GM12891 (cell line): ENCODE data around the gene SENP1.

Source experiments
- DNase-seq: peaks from one replicate; pipeline ENCODE4 v3.0.0; 2011; ENCODE audit warnings: low spot score; ENCODE audit not compliant: insufficient read length
- FAIRE-seq: peaks from 2 replicates; lab custom pipeline; 2011; peaks lifted over from hg19 to GRCh38; lab: Jason Lieb, UNC
- PAX5 ChIP-seq: IDR thresholded peaks from 2 replicates; pipeline ENCODE4 v1.6.1; 2011; ENCODE audit warnings: low read length, moderate library complexity, mild to moderate bottlenecking; ENCODE audit not compliant: insufficient read depth, severe bottlenecking
- POLR2A ChIP-seq: IDR thresholded peaks from 2 replicates; pipeline ENCODE4 v1.6.1; 2011; ENCODE audit warnings: low read depth, low read length, control low read depth
- POLR2AphosphoS5 ChIP-seq: IDR thresholded peaks from 2 replicates; pipeline ENCODE4 v1.6.1; 2011; ENCODE audit warnings: low read depth, low read length, control low read depth
- POU2F2 ChIP-seq: IDR thresholded peaks from 2 replicates; pipeline ENCODE4 v1.6.1; 2011; ENCODE audit warnings: low read depth, mild to moderate bottlenecking, control low read depth, low read length, moderate library complexity
- SPI1 ChIP-seq: IDR thresholded peaks from 2 replicates; pipeline ENCODE4 v1.6.1; 2011; ENCODE audit warnings: low read depth, low read length, control low read depth
- TAF1 ChIP-seq: IDR thresholded peaks from 2 replicates; pipeline ENCODE4 v1.6.1; 2011; ENCODE audit warnings: low read depth, low read length, control low read depth

Gene SENP1

DNA sequence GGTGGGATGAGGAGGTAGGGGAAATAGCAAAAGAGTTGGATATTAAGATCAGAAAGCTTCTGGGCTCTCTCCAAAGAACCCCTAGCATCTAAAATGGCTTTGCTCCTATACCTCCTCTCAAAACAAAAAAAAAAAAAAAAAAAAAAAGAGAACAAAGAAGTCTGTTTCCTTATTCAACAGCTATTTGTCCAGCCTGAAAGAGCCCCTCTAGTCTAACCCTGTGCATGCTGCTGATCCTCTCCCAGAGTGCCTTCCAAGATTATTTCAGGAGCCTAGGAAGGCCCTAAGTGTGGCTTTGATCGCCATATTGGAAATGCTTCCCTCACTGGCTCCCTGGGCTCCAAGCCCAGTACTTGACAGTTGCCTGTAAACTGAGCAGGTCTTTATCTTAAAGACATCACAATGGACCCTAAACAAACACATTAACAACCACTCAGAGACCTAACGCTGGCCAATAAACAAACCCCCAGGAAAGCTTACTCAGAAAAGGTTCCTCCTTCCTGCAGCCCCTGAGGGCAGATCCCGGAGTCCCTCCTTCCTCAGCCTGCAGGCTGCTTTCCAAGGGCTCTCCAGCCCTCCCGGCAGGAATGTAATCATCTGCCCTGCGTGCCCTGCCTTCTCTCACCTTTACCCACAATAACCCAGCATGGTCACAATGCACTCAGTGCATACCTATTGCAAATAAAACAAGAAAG lies 84.2 kb downstream of the SENP1 start:
- DNase-seq: no peak
- no peak for FAIRE-seq
- TF ChIP-seq PAX5 (no peak), TAF1 (no peak), SPI1 (no peak), POLR2A (no peak), POLR2AphosphoS5 (no peak), POU2F2 (no peak)

DNA sequence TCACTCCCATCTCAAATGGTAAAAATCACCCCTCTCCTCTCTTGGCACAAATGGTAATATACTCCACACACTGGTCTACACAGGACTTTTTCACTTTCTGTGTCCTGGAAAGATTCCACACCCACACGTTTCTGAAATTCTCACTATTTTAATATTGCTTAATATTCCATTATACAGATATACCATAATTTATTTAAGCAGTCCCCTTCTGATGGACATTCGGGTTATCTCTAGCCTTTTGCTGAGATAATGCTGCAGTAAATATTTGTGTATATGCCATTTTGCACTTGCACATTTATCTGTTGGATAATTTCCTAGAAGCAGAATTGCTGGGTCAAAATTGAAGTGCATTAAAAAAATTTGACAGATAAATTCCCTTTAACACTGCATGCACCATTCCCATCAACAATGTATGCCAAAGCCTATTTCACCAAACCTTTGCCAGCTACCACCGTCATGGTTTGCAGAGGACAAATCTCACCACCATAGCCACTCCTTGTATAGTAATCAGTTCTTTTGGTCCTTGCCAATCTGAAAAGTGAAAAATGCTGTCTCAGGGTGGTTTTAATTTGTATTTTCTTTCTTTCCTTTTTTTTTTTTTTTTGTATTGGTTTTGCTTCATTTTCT lies 86.1 kb downstream of the SENP1 start:
- FAIRE-seq (no peak), DNase-seq (no peak)
- no peak for TF ChIP-seq POLR2AphosphoS5

DNA sequence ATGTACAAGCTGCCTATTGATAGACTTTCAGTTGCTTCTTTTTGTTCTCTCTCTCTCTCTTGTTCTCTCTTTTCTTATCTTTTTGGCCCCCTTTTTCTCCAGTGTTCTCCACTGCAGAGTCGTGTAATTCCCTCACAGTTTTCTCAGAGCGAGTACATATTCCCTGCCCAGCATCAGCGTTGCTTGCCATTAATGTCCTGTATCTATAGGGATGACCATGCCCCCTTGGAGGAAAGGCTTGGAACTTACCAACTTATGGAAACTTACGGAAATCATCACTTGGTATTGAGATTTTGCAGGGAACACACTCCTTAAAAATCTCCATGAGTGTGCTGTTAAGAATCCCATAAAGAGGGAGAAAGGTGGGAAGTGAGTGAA lies 87.3 kb downstream of the SENP1 start:
- no peak for FAIRE-seq
- DNase-seq: no peak
- TF ChIP-seq SPI1 (no peak), PAX5 (no peak), POU2F2 (no peak), POLR2A (no peak), TAF1 (no peak), POLR2AphosphoS5 (no peak)

DNA sequence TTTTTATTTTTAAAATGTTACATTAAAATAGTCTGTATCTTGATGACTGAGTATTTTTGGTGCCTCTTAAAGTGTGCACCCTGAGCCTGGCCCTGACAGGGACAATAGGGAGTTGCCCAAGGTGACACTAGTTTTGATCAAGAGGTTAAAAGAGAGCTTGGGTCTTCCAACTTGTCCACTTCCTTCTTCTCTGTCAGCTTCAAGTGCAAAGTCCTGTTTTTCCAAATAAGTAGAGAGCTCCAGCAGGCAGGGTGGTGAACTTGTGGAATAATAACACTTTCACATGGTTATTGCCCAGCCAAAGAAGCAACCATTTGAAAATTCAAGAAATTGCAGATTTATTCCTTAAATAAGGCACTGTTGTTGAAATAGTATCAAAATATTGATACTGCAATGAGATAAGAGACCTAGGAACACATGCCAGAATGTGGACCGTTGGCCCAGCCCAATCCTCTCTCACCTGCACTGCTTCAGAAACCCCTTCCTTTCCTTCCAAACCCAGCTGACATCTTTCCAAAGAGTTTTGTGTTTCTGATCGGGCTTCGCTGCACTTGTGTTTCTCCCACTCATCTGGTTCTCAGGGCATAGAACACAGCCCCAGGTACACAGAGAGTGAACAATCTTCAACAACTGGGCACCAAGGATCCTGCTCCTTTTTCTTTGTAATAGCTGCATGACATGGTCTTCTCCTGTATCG lies 87.8 kb downstream of the SENP1 start:
- no peak for DNase-seq
- FAIRE-seq: no peak
- no peak for TF ChIP-seq TAF1
- TF ChIP-seq POLR2A: no peak
- no peak for TF ChIP-seq PAX5
- TF ChIP-seq POLR2AphosphoS5: no peak
- no peak for TF ChIP-seq POU2F2
- TF ChIP-seq SPI1: no peak

DNA sequence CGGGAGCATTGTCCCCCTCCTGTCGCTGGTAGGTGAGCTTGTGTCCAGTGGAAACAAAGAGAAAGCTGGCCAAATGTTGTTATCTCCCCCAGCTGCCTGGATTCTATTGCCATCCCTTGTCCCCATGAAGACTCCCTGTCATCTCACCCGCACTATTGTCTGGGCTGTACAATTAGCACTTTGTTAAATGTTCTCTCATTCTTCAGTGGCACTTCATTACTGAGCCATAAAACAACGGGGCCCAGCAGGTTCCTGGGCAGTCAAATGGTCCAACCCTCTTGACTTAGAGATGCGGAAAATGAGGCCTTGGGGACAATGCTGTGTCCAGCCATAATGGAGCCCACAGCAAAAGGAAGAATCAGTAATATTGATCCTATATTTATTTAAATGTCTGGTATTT lies 88.4 kb downstream of the SENP1 start:
- TF ChIP-seq PAX5 (no peak), TAF1 (no peak), POLR2AphosphoS5 (no peak), POLR2A (no peak), POU2F2 (no peak), SPI1 (no peak)
- DNase-seq: no peak
- FAIRE-seq: no peak

DNA sequence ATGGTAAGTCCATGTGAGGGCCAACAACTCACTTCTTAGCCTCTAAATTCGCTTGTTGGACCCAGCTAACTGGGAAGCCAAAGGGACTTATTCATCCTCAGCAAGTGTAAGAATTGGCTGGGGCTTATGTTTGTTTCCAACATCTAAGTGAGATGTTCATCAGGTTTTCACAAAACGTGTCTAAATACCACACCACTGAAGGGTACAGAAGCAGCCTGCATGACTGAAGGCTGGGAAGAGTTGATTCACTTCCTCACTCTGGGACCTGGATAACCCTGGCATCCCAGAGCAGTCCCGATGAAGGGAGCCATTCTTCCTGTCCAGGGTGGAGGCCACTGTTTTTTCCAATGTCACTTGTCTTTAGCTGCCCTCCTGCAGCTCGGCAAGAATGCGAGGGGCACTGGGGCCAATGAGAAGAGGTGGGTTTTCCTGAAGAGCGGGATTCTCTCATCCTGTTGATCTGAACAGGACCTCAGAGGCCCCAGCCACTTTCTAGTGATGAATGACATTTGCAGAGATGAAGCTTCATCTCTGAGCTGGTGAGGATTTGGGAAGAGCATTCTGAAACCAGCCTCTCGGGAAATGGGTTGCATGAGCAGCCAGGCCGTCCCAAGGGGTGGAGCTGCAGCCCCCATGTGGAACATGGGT lies 89.4 kb downstream of the SENP1 start:
- DNase-seq (no peak), FAIRE-seq (no peak)
- TF ChIP-seq PAX5: no peak
- no peak for TF ChIP-seq POLR2A
- no peak for TF ChIP-seq SPI1
- TF ChIP-seq POU2F2: no peak
- no peak for TF ChIP-seq POLR2AphosphoS5
- TF ChIP-seq TAF1: no peak

DNA sequence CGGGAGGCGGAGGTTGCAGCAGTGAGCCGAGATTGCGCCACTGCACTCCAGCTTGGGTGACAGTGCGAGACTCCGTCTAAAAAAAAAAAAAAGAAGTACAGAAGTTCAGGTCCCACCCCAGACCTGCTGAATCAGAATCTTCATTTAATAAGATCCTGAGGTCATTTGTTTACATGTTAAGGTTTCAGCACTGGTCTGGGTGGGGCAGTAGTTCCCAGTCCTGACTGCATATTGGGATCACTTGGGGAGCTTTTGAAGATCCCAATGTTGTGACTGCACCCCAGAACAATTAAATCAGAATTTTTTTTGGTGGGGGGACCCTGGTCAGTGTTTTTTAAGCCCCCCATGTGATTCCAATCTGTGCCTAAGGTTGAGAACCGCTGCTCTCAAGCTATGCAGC lies 89.9 kb downstream of the SENP1 start:
- no peak for FAIRE-seq
- DNase-seq: no peak

DNA sequence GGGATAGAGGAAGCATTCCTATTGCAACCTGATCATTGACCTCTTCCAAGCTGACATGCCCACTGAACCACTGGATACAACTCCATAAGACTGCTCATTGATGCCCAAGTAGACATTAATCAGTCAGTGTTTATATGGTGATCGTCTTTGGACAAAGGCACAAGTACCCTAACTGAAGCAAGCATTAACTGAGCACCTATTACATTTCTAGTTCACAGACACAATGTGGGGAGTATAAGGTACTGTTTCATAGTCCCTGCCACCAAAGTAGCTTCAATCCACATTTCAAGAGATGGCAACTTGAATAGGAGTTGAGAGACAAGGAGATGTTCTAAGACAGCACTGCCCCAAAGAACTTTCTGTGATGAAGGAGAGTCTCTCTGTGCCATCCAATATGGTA lies 90.8 kb downstream of the SENP1 start:
- TF ChIP-seq TAF1 (no peak), SPI1 (no peak), PAX5 (no peak)
- no peak for DNase-seq
- FAIRE-seq: no peak

More for the DNA sequence above, 89.9 kb downstream of the SENP1 start:
- TF ChIP-seq POLR2A (no peak), POLR2AphosphoS5 (no peak), TAF1 (no peak), PAX5 (no peak), SPI1 (no peak), POU2F2 (no peak)

DNA sequence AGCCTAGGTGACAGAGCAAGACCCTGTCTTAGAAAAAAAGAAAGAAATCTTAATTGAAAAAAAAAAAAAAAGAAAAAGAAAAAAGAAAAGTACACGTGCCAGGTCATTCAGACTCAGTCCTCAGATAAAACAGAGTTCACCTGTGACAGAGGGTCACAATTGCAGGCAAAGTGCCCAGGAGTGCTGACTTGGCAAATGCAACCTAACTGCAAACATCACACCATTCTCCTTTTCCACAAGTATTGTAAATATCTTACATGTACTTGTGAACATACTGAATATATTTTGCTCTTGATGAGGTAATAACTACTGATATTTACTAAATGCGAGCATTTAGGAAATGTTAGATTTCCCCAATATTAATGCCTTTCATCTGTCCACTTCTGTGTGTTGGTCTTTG lies 92.6 kb downstream of the SENP1 start:
- DNase-seq (no peak), FAIRE-seq (no peak)
- TF ChIP-seq PAX5 (no peak), POLR2A (no peak), TAF1 (no peak), SPI1 (no peak), POLR2AphosphoS5 (no peak), POU2F2 (no peak)

DNA sequence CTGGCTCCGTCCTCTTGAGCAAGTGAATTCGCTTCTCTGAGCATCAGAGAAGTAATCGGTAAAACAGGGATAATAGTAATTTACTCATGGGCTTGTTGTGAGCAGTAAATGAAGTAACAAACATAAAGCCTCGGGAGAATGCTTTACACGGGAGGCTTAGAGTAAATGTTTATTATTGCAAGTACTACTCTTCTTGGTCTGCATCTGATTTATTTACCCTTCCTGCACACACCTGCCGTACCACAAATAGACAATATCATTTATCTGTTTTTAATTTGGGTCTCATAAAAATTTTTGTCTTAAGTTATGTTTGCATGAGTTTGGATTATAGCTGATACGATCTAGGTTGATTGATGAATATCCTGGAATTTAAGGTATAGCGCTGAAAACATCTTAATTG lies 93.8 kb downstream of the SENP1 start:
- TF ChIP-seq POU2F2 (no peak), POLR2AphosphoS5 (no peak), TAF1 (no peak), PAX5 (no peak), SPI1 (no peak), POLR2A (no peak)
- FAIRE-seq (no peak), DNase-seq (no peak)
